GM12878 (cell line): ENCODE results near the gene ADAP1. TPM values are rescaled to one million over a fixed set of nuclear protein-coding genes. Genes with fewer than 3 reads are reported as not detected.

ENCODE experiments used
- ATAC-seq: fragments of 200-7000 bp; cut with Tn5 transposase; 3 replicates; pipeline ENCODE4 v1.9.1; 2020; ENCODE audit warnings: mild to moderate bottlenecking, moderate library complexity
- BruUV-seq: library from RNA; stranded (reverse); fragments of 400-500 nt; replicated peaks from 2 replicates; lab custom pipeline; 2021; lab: Mats Ljungman, UMichigan
- CTCF ChIA-PET: fragments of 300-600 bp; sonication (Branson Sonifier 250); formaldehyde crosslinking; extraction: SDS; loops from one replicate; lab custom pipeline; 2021; ENCODE audit warnings: inconsistent platforms; lab: Yijun Ruan, JAX
- POLR2A ChIA-PET: fragments of 350-600 bp; formaldehyde crosslinking; extraction: SDS; loops from one replicate; lab custom pipeline; 2021; ENCODE audit warnings: inconsistent platforms; lab: Charles Lee
- RAD21 ChIA-PET: fragments of 300-600 bp; sonication (Branson Sonifier 250); formaldehyde crosslinking; loops from one replicate; lab custom pipeline; 2023; ENCODE audit warnings: antibody characterized with exemption; ENCODE audit not compliant: unreplicated experiment; lab: Charles Lee
- SMC1A ChIA-PET: fragments of 300-600 bp; sonication (Branson Sonifier 250); formaldehyde crosslinking; loops from one replicate; lab custom pipeline; 2023; ENCODE audit not compliant: unreplicated experiment, uncharacterized antibody; lab: Charles Lee
- DNase-seq: peaks from one replicate; pipeline ENCODE4 v3.0.0-alpha.2; 2011; ENCODE audit warnings: low read depth, low spot score
- FAIRE-seq: peaks from 3 replicates; lab custom pipeline; 2011; peaks lifted over from hg19 to GRCh38; lab: Jason Lieb, UNC
- H2AFZ ChIP-seq: 2 replicates; pipeline ENCODE4 v1.6.0; 2011; ENCODE audit warnings: low read depth, low read length, control low read depth; ENCODE audit not compliant: control insufficient read depth
- H3K27ac ChIP-seq: 2 replicates; pipeline ENCODE4 v1.5.1; 2011; ENCODE audit warnings: control low read depth; ENCODE audit not compliant: control insufficient read depth, insufficient read depth
- H3K27me3 ChIP-seq, 2 experiments: replicated peaks in 1 of 2; 2 replicates each; pipeline versions ENCODE4 v1.6.0 to v1.6.1; 2011; ENCODE audit warnings: low read length in 1 of 2; ENCODE audit not compliant: control insufficient read depth in 2 of 2, insufficient read depth in 2 of 2
- H3K36me3 ChIP-seq, 2 experiments: 2 replicates each; pipeline ENCODE4 v1.5.1; 2011; ENCODE audit warnings: low read length in 1 of 2; ENCODE audit not compliant: control insufficient read depth in 2 of 2, insufficient read depth in 2 of 2
- H3K4me1 ChIP-seq: 2 replicates; pipeline ENCODE4 v1.6.1; 2011; ENCODE audit warnings: mild to moderate bottlenecking, low read length, moderate library complexity, mixed read lengths; ENCODE audit not compliant: control insufficient read depth, insufficient read depth
- H3K4me2 ChIP-seq: 2 replicates; pipeline ENCODE4 v1.6.0; 2011; ENCODE audit warnings: control low read depth; ENCODE audit not compliant: control insufficient read depth, insufficient read depth
- H3K4me3 ChIP-seq: fragments of 200-600 bp; sonication (generic); 2 replicates; pipeline ENCODE4 v1.5.1; 2016
- H3K79me2 ChIP-seq: 2 replicates; pipeline ENCODE4 v1.6.0; 2011; ENCODE audit warnings: low read length; ENCODE audit not compliant: control insufficient read depth, insufficient read depth
- H3K9ac ChIP-seq: 2 replicates; pipeline ENCODE4 v1.8.0; 2011; ENCODE audit warnings: low read length, control low read depth, mixed read lengths; ENCODE audit not compliant: control insufficient read depth, insufficient read depth
- H3K9me3 ChIP-seq: replicated peaks from 3 replicates; pipeline ENCODE4 v1.5.1; 2011; ENCODE audit warnings: mild to moderate bottlenecking, low read length; ENCODE audit not compliant: control insufficient read depth, insufficient read depth
- H4K20me1 ChIP-seq: 2 replicates; pipeline ENCODE4 v1.6.0; 2011; ENCODE audit not compliant: control insufficient read depth, insufficient read depth
- ASH2L ChIP-seq: fragments of 300-600, 200-600 bp; sonication (generic); IDR thresholded peaks from 2 replicates; pipeline ENCODE4 v1.6.1; 2017; ENCODE audit warnings: low read depth, mild to moderate bottlenecking, borderline replicate concordance
- ATF7 ChIP-seq: fragments of 450-650 bp; IDR thresholded peaks from 2 replicates; pipeline ENCODE4 v1.6.1; 2016; ENCODE audit warnings: low read depth, mild to moderate bottlenecking
- E2F8 ChIP-seq: fragments of 450-650 bp; IDR thresholded peaks from 2 replicates; pipeline ENCODE4 v1.6.1; 2018; ENCODE audit warnings: mild to moderate bottlenecking, low read depth, moderate library complexity; ENCODE audit not compliant: partially characterized antibody
- ETV6 ChIP-seq, 2 experiments: fragments of 450-650 bp in 1 of 2; IDR thresholded peaks in 1 of 2; conservative IDR thresholded peaks in 1 of 2; 2 replicates each; pipeline ENCODE4 v1.6.1; 2014; ENCODE audit warnings: antibody characterized with exemption in 1 of 2, borderline replicate concordance in 1 of 2, low read depth in 1 of 2, mild to moderate bottlenecking in 1 of 2, moderate library complexity in 1 of 2
- FOS ChIP-seq: IDR thresholded peaks from 3 replicates; pipeline ENCODE4 v1.6.1; 2011; ENCODE audit warnings: borderline replicate concordance; ENCODE audit not compliant: insufficient read length; ENCODE audit errors: extremely low read depth
- FOXK2 ChIP-seq: fragments of 450-650 bp; IDR thresholded peaks from 2 replicates; pipeline ENCODE4 v1.6.1; 2017; ENCODE audit warnings: mild to moderate bottlenecking, moderate library complexity
- FOXM1 ChIP-seq: IDR thresholded peaks from 2 replicates; pipeline ENCODE4 v1.6.1; 2012; ENCODE audit warnings: low read depth, mild to moderate bottlenecking, inconsistent platforms, low read length, moderate library complexity
- HCFC1 ChIP-seq: fragments of 150-350 bp; IDR thresholded peaks from 2 replicates; pipeline ENCODE4 v1.6.1; 2014; ENCODE audit warnings: low read length
- KDM1A ChIP-seq: fragments of 200-600 bp; sonication (generic); IDR thresholded peaks from 2 replicates; pipeline ENCODE4 v1.6.1; 2016; ENCODE audit warnings: borderline replicate concordance
- MEF2A ChIP-seq: IDR thresholded peaks from 2 replicates; pipeline ENCODE4 v1.6.1; 2011; ENCODE audit warnings: low read depth, mild to moderate bottlenecking, low read length, moderate library complexity; ENCODE audit not compliant: insufficient read depth
- MEF2B ChIP-seq: fragments of 450-650 bp; IDR thresholded peaks from 2 replicates; pipeline ENCODE4 v1.6.1; 2018; ENCODE audit warnings: mild to moderate bottlenecking, moderate library complexity; ENCODE audit not compliant: partially characterized antibody, poor library complexity, severe bottlenecking
- MLLT1 ChIP-seq: fragments of 450-650 bp; IDR thresholded peaks from 2 replicates; pipeline ENCODE4 v1.6.1; 2016; ENCODE audit warnings: mild to moderate bottlenecking
- MTA3 ChIP-seq: IDR thresholded peaks from 2 replicates; pipeline ENCODE4 v1.6.1; 2012; ENCODE audit warnings: low read length, inconsistent platforms, borderline replicate concordance
- NFYA ChIP-seq: IDR thresholded peaks from 2 replicates; pipeline ENCODE4 v1.6.1; 2011; ENCODE audit warnings: low read depth, mild to moderate bottlenecking, low read length, improper control_type of control experiment, borderline replicate concordance
- RAD51 ChIP-seq: fragments of 450-650 bp; IDR thresholded peaks from 2 replicates; pipeline ENCODE4 v1.6.1; 2016; ENCODE audit warnings: moderate library complexity, mild to moderate bottlenecking, inconsistent platforms
- RELA ChIP-seq: fragments of 450-650 bp; IDR thresholded peaks from 2 replicates; pipeline ENCODE4 v1.8.0; 2014; ENCODE audit warnings: borderline replicate concordance; ENCODE audit not compliant: partially characterized antibody
- SMAD5 ChIP-seq: IDR thresholded peaks from 2 replicates; pipeline ENCODE4 v1.6.1; 2016; ENCODE audit warnings: antibody characterized with exemption, low read depth
- SMC3 ChIP-seq: IDR thresholded peaks from 2 replicates; pipeline ENCODE4 v1.6.1; 2011; ENCODE audit warnings: low read length, improper control_type of control experiment, borderline replicate concordance
- SP1 ChIP-seq: IDR thresholded peaks from one replicate; pipeline ENCODE4 v1.6.1; 2011; ENCODE audit warnings: low read depth, low read length
- ZNF384 ChIP-seq: IDR thresholded peaks from 2 replicates; pipeline ENCODE4 v1.6.1; 2012; ENCODE audit warnings: low read depth, mild to moderate bottlenecking, low read length, improper control_type of control experiment, borderline replicate concordance
- WGBS: methylation state at CpG from one replicate; pipeline ENCODE4 v1.1.6; 2016; ENCODE audit warnings: low lambda C conversion rate; ENCODE audit not compliant: insufficient replicate concordance, insufficient coverage; ENCODE audit errors: missing lambda C conversion rate; 5-methylcytosine and 5-hydroxymethylcytosine counted together
- in situ Hi-C: fragments of 300-500 bp; cut with MboI; formaldehyde crosslinking; loops from 9 replicates; pipeline ENCODE4 v1.14.3; 2018; ENCODE audit warnings: mixed read lengths
- intact Hi-C: fragments of 100-400 bp; cut with micrococcal nuclease; formaldehyde crosslinking; loops from one replicate; pipeline ENCODE4 v1.14.2; 2022; ENCODE audit not compliant: unreplicated experiment
- polyA plus RNA-seq, 11 experiments: library from polyadenylated mRNA; depleted of rRNA in 4 of 11; unstranded in 6 of 11; stranded (reverse) in 5 of 11; fragments of >200 nt; fragmentation: Nextera tagmentation in 4 of 11; fragmentation: Illumina TruSeq in 1 of 11; extraction: Ambion mirVana in 4 of 11; extraction: Trizol in 1 of 11; gene quantifications; 1 replicate in 1 of 11; 2 replicates in 10 of 11; pipeline versions ENCODE4 v1.2.1 to v1.2.3, GENCODE V29; 2011 to 2016; ENCODE audit warnings: inconsistent platforms in 2 of 11, missing spikeins in 2 of 11, low read depth in 1 of 11
- total RNA-seq, 4 experiments: library from RNA; depleted of rRNA in 3 of 4; stranded (reverse); fragments of >200 nt in 3 of 4; fragmentation: Illumina TruSeq in 1 of 4; extraction: Trizol in 1 of 4; gene quantifications; 2 replicates each; pipeline versions ENCODE4 v1.2.1 to v1.2.3, GENCODE V29; 2013 to 2021

ADAP1 gene
- total and polyA plus RNA-seq, 10 of the 15 experiments (the other 5 are each of a cell fraction or from before 2014, with no cell fraction given): 0.22 to 44.2 (median 22.0) TPM; not detected in 1

GRCh38 chr7:881441-882234, 72.8 kb downstream of the ADAP1 start (continued):
- TF ChIP-seq MEF2B (no peak), ATF7 (no peak)

- no peak for ATAC-seq
- Histone ChIP-seq H3K79me2 (peaks cover 60% of the 10 kb centered on the region), H3K36me3 (no peaks in the 10 kb centered on the region; a peak in 3 of 4 replicates), H2AFZ (no peak overlapping the region), H3K9me3 (no peaks in the 10 kb centered on the region; the same call in 2 of the 3 replicates), H4K20me1 (peaks cover 3% of the 10 kb centered on the region; the same call in 1 of the 2 replicates), H3K4me1 (no peaks in the 10 kb centered on the region), H3K4me3 (no peak overlapping the region), H3K27ac (no peak overlapping the region), H3K27me3 (no peaks in the 10 kb centered on the region), H3K4me2 (no peak overlapping the region), H3K9ac (no peak overlapping the region)
- in situ Hi-C loops: no loop called here
- TSS peak; percentile 59 for BruUV-seq
- ChIA-PET CTCF (no interaction called here), SMC1A (no interaction called here), POLR2A (no interaction called here), RAD21 (no interaction called here)
- FAIRE-seq: no peak
- intact Hi-C loops: no loop called here
- 94% methylated on average over 15 of the region's 15 CpGs for WGBS
- DNase-seq: no peak
- TF ChIP-seq RAD51: no peak
- TF ChIP-seq FOS: no peak
- TF ChIP-seq MEF2A: no peak
- TF ChIP-seq KDM1A: no peak
- TF ChIP-seq MLLT1: no peak
- no peak for TF ChIP-seq HCFC1
- TF ChIP-seq MTA3: no peak
- no peak for TF ChIP-seq FOXK2
- TF ChIP-seq ZNF384: no peak
- no peak for TF ChIP-seq SP1
- TF ChIP-seq SMAD5: no peak
- TF ChIP-seq ETV6 (conservative IDR thresholded peaks at IDR 0.05 in 1 of 2, IDR thresholded peaks at IDR 0.05 in 1 of 2; ENCODE audit: borderline replicate concordance in 1 of 2, low read depth in 1 of 2): no peak
- TF ChIP-seq ASH2L: no peak
- no peak for TF ChIP-seq E2F8
- no peak for TF ChIP-seq FOXM1
- TF ChIP-seq SMC3: no peak
- no peak for TF ChIP-seq RELA
- no peak for TF ChIP-seq NFYA
Observed at GRCh38 chr7:880450-880849, 74.0 kb downstream of the ADAP1 start.
